Measurements from ENCODE around the gene AXDND1. TPM values are rescaled to one million over a fixed set of nuclear protein-coding genes. Genes with fewer than 3 reads are reported as not detected.
"Not testable (repeated sequence)": the region's sequence is repeated elsewhere in the genome, so short reads cannot be mapped to it uniquely, and the experiment has no call there.

The AXDND1 gene
- total and polyA plus RNA-seq, 12 donors: 0.03 to 0.17 (median 0.15) TPM; not detected in 8

DNA sequence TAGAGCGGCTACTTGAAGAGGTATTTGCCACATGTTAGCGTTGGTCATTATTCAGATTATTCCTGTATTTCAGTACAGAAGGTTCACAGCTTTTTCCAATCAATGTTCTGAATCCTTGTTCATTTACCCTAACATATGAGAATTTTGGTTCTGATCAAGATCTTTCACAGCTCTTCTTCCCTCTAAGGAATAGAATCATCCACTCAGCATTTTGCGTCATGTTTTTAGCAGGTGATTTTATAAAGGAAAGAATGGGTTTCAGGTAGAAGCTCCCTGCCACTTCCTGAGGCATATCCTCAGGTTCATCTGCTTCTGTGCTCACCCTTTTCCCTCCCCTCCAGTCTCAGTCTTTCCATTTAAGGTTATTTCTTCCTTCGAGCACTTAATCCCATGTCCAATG is 143.6 kb downstream of the AXDND1 start:
- TF ChIP-seq, protein P1, sequence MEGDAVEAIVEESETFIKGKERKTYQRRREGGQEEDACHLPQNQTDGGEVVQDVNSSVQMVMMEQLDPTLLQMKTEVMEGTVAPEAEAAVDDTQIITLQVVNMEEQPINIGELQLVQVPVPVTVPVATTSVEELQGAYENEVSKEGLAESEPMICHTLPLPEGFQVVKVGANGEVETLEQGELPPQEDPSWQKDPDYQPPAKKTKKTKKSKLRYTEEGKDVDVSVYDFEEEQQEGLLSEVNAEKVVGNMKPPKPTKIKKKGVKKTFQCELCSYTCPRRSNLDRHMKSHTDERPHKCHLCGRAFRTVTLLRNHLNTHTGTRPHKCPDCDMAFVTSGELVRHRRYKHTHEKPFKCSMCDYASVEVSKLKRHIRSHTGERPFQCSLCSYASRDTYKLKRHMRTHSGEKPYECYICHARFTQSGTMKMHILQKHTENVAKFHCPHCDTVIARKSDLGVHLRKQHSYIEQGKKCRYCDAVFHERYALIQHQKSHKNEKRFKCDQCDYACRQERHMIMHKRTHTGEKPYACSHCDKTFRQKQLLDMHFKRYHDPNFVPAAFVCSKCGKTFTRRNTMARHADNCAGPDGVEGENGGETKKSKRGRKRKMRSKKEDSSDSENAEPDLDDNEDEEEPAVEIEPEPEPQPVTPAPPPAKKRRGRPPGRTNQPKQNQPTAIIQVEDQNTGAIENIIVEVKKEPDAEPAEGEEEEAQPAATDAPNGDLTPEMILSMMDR (IDR thresholded peaks at IDR 0.05): no peak
- no peak overlapping the region for H3K27ac ChIP-seq
- H3K4me1 ChIP-seq: no peaks in the 10 kb centered on the region
- intact Hi-C loops (cut with DNase I): no loop called here
- peaks cover 0 to 9% (median 0%) of the 10 kb centered on the region in 11 donors for H3K9me3 ChIP-seq
- WGBS, 2 donors: 80 to 84% methylated on average over 4 of the region's 4 CpGs
- H3K4me3 ChIP-seq: no peak overlapping the region
- no peaks in the 10 kb centered on the region for H3K27me3 ChIP-seq
- ATAC-seq (no peak), DNase-seq (no peak)
- H3K36me3 ChIP-seq: no peaks in the 10 kb centered on the region

- Histone ChIP-seq H3K9me3 (peaks cover 0 to 9% (median 0%) of the 10 kb centered on the region in 11 donors), H3K27ac (no peak overlapping the region), H3K4me1 (no peaks in the 10 kb centered on the region), H3K27me3 (no peaks in the 10 kb centered on the region), H3K4me3 (no peak overlapping the region), H3K36me3 (no peaks in the 10 kb centered on the region)
- ATAC-seq (no peak), DNase-seq (no peak)
- 43 to 53% methylated on average over 2 of the region's 2 CpGs for WGBS, 2 donors
- intact Hi-C loops (cut with DNase I): no loop called here
- TF ChIP-seq, protein P1 (IDR thresholded peaks at IDR 0.05): no peak
These were observed 144.3 kb downstream of the AXDND1 start for GRCh38 chr1:179510038-179510437.

GRCh38 chr1:179516976-179517705 is 151.4 kb downstream of the AXDND1 start:
- Histone ChIP-seq H3K4me1 (no peaks in the 10 kb centered on the region), H3K9me3 (peaks cover 0 to 13% (median 0%) of the 10 kb centered on the region in 11 donors), H3K36me3 (no peaks in the 10 kb centered on the region), H3K4me3 (no peak overlapping the region), H3K27me3 (peaks cover 0 to 5% (median 0%) of the 10 kb centered on the region in 7 donors), H3K27ac (no peak overlapping the region)
- DNase-seq (no peak), ATAC-seq (no peak)
- 67 to 76% methylated on average over 11 of the region's 11 CpGs for WGBS, 2 donors
- TF ChIP-seq, protein P1 (IDR thresholded peaks at IDR 0.05): no peak
- intact Hi-C loops (cut with DNase I): no loop called here

- DNase-seq; ATAC-seq; H3K36me3 ChIP-seq; intact Hi-C loops (cut with DNase I); H3K27me3 ChIP-seq; H3K27ac ChIP-seq; H3K4me1 ChIP-seq; H3K4me3 ChIP-seq: not testable (repeated sequence)
- H3K9me3 ChIP-seq: peaks cover 0 to 10% (median 0%) of the 10 kb centered on the region in 11 donors
- WGBS, 2 donors: 90 to 94% methylated on average over 1 of the region's 1 CpG
These were observed 152.8 kb downstream of the AXDND1 start for GRCh38 chr1:179518544-179518943.

Data from heart right ventricle (tissue), 16 donors.